ENCODE data around the gene ALK.

DNA sequence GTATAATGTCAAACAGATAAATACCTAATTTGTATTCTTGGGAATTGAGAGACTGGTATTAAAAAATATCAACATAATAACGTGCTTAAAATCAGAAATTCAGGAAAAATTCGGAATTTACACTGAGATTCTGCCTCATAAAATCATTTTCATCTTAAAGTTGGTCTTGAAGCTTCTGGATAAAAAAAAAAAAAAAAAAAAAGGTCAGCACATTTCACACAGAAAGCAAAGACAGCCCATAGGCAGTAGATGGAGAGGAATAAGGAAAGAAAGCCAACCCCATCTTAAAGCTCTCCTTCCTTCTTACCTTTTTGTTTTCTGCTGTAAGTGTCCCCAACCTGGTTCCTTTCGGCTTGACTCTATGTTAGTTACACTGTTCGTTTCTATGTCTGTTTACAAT, 41.5 kb upstream of the ALK start:
- TF ChIP-seq CTCF (IDR thresholded peaks at IDR 0.05) (no peak), FOXM1 (IDR thresholded peaks at IDR 0.05; ENCODE audit: low read depth) (no peak), POLR2AphosphoS5 (IDR thresholded peaks at IDR 0.05; ENCODE audit: low read depth, low read length) (no peak), EP300 (IDR thresholded peaks at IDR 0.05; ENCODE audit: borderline replicate concordance in 1 of 2, low read depth in 1 of 2, low read length in 1 of 2) (no peak), NRF1 (IDR thresholded peaks at IDR 0.05; ENCODE audit: low read depth, low read length) (no peak), YY1 (IDR thresholded peaks at IDR 0.05; ENCODE audit: low read depth) (no peak), ELF1 (IDR thresholded peaks at IDR 0.05) (no peak), REST (IDR thresholded peaks at IDR 0.05; ENCODE audit: low read depth, low read length) (no peak)
- TF ChIP-seq, protein P1, sequence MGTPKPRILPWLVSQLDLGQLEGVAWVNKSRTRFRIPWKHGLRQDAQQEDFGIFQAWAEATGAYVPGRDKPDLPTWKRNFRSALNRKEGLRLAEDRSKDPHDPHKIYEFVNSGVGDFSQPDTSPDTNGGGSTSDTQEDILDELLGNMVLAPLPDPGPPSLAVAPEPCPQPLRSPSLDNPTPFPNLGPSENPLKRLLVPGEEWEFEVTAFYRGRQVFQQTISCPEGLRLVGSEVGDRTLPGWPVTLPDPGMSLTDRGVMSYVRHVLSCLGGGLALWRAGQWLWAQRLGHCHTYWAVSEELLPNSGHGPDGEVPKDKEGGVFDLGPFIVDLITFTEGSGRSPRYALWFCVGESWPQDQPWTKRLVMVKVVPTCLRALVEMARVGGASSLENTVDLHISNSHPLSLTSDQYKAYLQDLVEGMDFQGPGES (IDR thresholded peaks at IDR 0.05; ENCODE audit: low read depth, low read length): no peak
